Lung (tissue), 12 donors: ENCODE data around the gene LRCH1. TPM values are rescaled to one million over a fixed set of nuclear protein-coding genes. Genes with fewer than 3 reads are reported as not detected.

Source experiments
- ATAC-seq: fragments of 200-7000 bp; cut with Tn5 transposase; one replicate; pipeline ENCODE4 v1.9.1; 2020; ENCODE audit warnings: moderate number of reproducible peaks; ENCODE audit not compliant: insufficient read depth, low FRiP score
- DNase-seq, 3 donors: peaks; one replicate each; pipeline ENCODE4 v3.0.0-alpha.2; 2013 to 2017
- H3K27ac ChIP-seq, 2 donors: one replicate each; pipeline ENCODE4 v1.5.1; 2013; ENCODE audit warnings: mild to moderate bottlenecking in 2 of 2, moderate library complexity in 2 of 2, control low read depth in 1 of 2, inconsistent platforms in 1 of 2, low read depth in 1 of 2, low read length in 1 of 2
- H3K27me3 ChIP-seq, 3 donors: one replicate each; pipeline ENCODE4 v1.5.1; 2013; ENCODE audit warnings: low read length in 2 of 3; ENCODE audit not compliant: control insufficient read depth in 3 of 3, insufficient read depth in 3 of 3
- H3K36me3 ChIP-seq, 4 donors: one replicate each; pipeline ENCODE4 v1.5.1; 2013; ENCODE audit warnings: low read length in 4 of 4, mild to moderate bottlenecking in 1 of 4, moderate library complexity in 1 of 4; ENCODE audit not compliant: control insufficient read depth in 4 of 4, insufficient read depth in 4 of 4
- H3K4me1 ChIP-seq, 5 donors: one replicate each; pipeline ENCODE4 v1.5.1; 2013; ENCODE audit warnings: low read length in 5 of 5, mild to moderate bottlenecking in 2 of 5, moderate library complexity in 1 of 5; ENCODE audit not compliant: control insufficient read depth in 5 of 5, insufficient read depth in 5 of 5
- H3K4me3 ChIP-seq: one replicate; pipeline ENCODE4 v1.5.1; 2013; ENCODE audit warnings: mild to moderate bottlenecking, control low read depth, moderate library complexity
- H3K9ac ChIP-seq, 2 donors: one replicate each; pipeline ENCODE4 v1.5.1; 2013; ENCODE audit warnings: low read length in 2 of 2, control low read depth in 1 of 2; ENCODE audit not compliant: insufficient read depth in 1 of 2
- H3K9me3 ChIP-seq, 4 donors: one replicate each; pipeline ENCODE4 v1.5.1; 2013; ENCODE audit warnings: low read length in 3 of 4, mild to moderate bottlenecking in 1 of 4, moderate library complexity in 1 of 4; ENCODE audit not compliant: control insufficient read depth in 4 of 4, insufficient read depth in 3 of 4
- CTCF ChIP-seq: IDR thresholded peaks from 2 replicates; pipeline ENCODE4 v1.5.1; 2012; ENCODE audit warnings: mild to moderate bottlenecking; ENCODE audit errors: control extremely low read depth, extremely low read depth
- WGBS, 2 donors: extraction: QIAGEN DNeasy Blood & Tissue Kit; methylation state at CpG; one replicate each; pipeline ENCODE4 v1.1.7; 2013; 5-methylcytosine and 5-hydroxymethylcytosine counted together
- polyA plus RNA-seq, 2 donors: library from polyadenylated mRNA; stranded (reverse); fragments of 200-250 nt; gene quantifications; one replicate each; pipeline ENCODE4 v1.2.1, GENCODE V29; 2013
- total RNA-seq, 2 donors: library from RNA; depleted of rRNA in 1 of 2; stranded (reverse); fragments of >200 nt in 1 of 2; gene quantifications; one replicate each; pipeline ENCODE4 v1.2.1, GENCODE V29; 2014 to 2021
- donor health status: control.
- donor health status: control.
- donor health status: Bipolar disorder and iron deficiency.
- donor health status: healthy.
- donor health status: DM: yes; HTN: yes; CAD: no.

The LRCH1 gene
- total and polyA plus RNA-seq, 4 donors: 3.6 to 35.4 (median 13.2) TPM

- TF ChIP-seq CTCF: no peak
- 93 to 97% methylated on average over 4 of the region's 4 CpGs for WGBS, 2 donors
- Histone ChIP-seq H3K27me3 (no peaks in the 10 kb centered on the region), H3K4me1 (no peaks in the 10 kb centered on the region), H3K27ac (no peak overlapping the region), H3K4me3 (no peak overlapping the region), H3K9me3 (no peaks in the 10 kb centered on the region), H3K9ac (no peak overlapping the region), H3K36me3 (peaks cover 17 to 38% (median 21%) of the 10 kb centered on the region in 4 donors)
- ATAC-seq: no peak
- DNase-seq: no peak
Measured at GRCh38 chr13:46745062-46745461, 192.1 kb downstream of the LRCH1 start.

GRCh38 chr13:46745706-46746105 is 192.7 kb downstream of the LRCH1 start:
- 60 to 79% methylated on average over 4 of the region's 4 CpGs for WGBS, 2 donors
- Histone ChIP-seq H3K27me3 (no peaks in the 10 kb centered on the region), H3K27ac (no peak overlapping the region), H3K36me3 (peaks cover 21 to 41% (median 23%) of the 10 kb centered on the region in 4 donors), H3K4me3 (no peak overlapping the region), H3K4me1 (no peaks in the 10 kb centered on the region), H3K9ac (no peak overlapping the region), H3K9me3 (no peaks in the 10 kb centered on the region)
- no peak for DNase-seq
- ATAC-seq: no peak
- no peak for TF ChIP-seq CTCF

- H3K4me1 ChIP-seq: peaks cover 0 to 1% (median 0%) of the 10 kb centered on the region in 5 donors
- TF ChIP-seq CTCF: no peak
- DNase-seq (no peak), ATAC-seq (no peak)
- no peak overlapping the region for H3K9ac ChIP-seq
- no peaks in the 10 kb centered on the region for H3K9me3 ChIP-seq
- 96 to 97% methylated on average over 8 of the region's 8 CpGs for WGBS, 2 donors
- H3K27me3 ChIP-seq: no peaks in the 10 kb centered on the region
- peaks cover 13 to 31% (median 22%) of the 10 kb centered on the region in 4 donors for H3K36me3 ChIP-seq
- no peak overlapping the region for H3K27ac ChIP-seq
- no peak overlapping the region for H3K4me3 ChIP-seq
Measured at GRCh38 chr13:46747031-46747820, 194.3 kb downstream of the LRCH1 start.
